GM23248 (cell line): ENCODE data around the gene CCDC28B. TPM values are rescaled to one million over a fixed set of nuclear protein-coding genes. Genes with fewer than 3 reads are reported as not detected.
A peak's percentile ranks its signal among the peaks of the same experiment; 100 is the strongest.

Source experiments
- DNase-seq: peaks from one replicate; pipeline ENCODE4 v3.0.0-alpha.2; 2015
- H2AFZ ChIP-seq: fragments of 200-600 bp; sonication (generic); 2 replicates; pipeline ENCODE4 v1.6.1; 2016; ENCODE audit warnings: antibody characterized with exemption
- H3F3A ChIP-seq: fragments of 200-600 bp; sonication (generic); 2 replicates; pipeline ENCODE4 v1.6.1; 2016; ENCODE audit warnings: mild to moderate bottlenecking, antibody characterized with exemption, mixed run types; ENCODE audit not compliant: insufficient read depth
- H3K27ac ChIP-seq: fragments of 200-600 bp; sonication (generic); 2 replicates; pipeline ENCODE4 v1.5.1; 2016; ENCODE audit warnings: mild to moderate bottlenecking
- H3K27me3 ChIP-seq: fragments of 200-600 bp; sonication (generic); replicated peaks from 2 replicates; pipeline ENCODE4 v1.6.1; 2016; ENCODE audit warnings: mild to moderate bottlenecking; ENCODE audit not compliant: insufficient read depth
- H3K36me3 ChIP-seq: fragments of 200-600 bp; sonication (generic); 2 replicates; pipeline ENCODE4 v1.6.1; 2016; ENCODE audit warnings: low read depth, mild to moderate bottlenecking
- H3K4me1 ChIP-seq: fragments of 200-600 bp; sonication (generic); 2 replicates; pipeline ENCODE4 v1.6.1; 2016; ENCODE audit warnings: mild to moderate bottlenecking; ENCODE audit not compliant: insufficient read depth
- H3K4me2 ChIP-seq: fragments of 200-600 bp; sonication (generic); one replicate; pipeline ENCODE4 v1.6.1; 2016; ENCODE audit warnings: mild to moderate bottlenecking; ENCODE audit not compliant: unreplicated experiment
- H3K4me3 ChIP-seq: fragments of 200-600 bp; sonication (generic); 2 replicates; pipeline ENCODE4 v1.5.1; 2016; ENCODE audit warnings: mild to moderate bottlenecking
- H3K79me2 ChIP-seq: fragments of 200-600 bp; sonication (generic); 2 replicates; pipeline ENCODE4 v1.6.1; 2016; ENCODE audit warnings: mild to moderate bottlenecking; ENCODE audit not compliant: insufficient read depth
- H3K9ac ChIP-seq: fragments of 200-600 bp; sonication (generic); 2 replicates; pipeline ENCODE4 v1.6.1; 2016; ENCODE audit warnings: mild to moderate bottlenecking
- H3K9me2 ChIP-seq: fragments of 200-600 bp; sonication (generic); 2 replicates; pipeline ENCODE4 v1.6.1; 2016; ENCODE audit warnings: mixed run types, mild to moderate bottlenecking, moderate library complexity; ENCODE audit not compliant: insufficient read depth
- H3K9me3 ChIP-seq: fragments of 200-600 bp; sonication (generic); one replicate; pipeline ENCODE4 v1.6.1; 2017; ENCODE audit warnings: low read depth
- H4K20me1 ChIP-seq: fragments of 200-600 bp; sonication (generic); 2 replicates; pipeline ENCODE4 v1.6.0; 2016; ENCODE audit not compliant: insufficient read depth
- EZH2 ChIP-seq: fragments of 200-600 bp; sonication (generic); IDR thresholded peaks from 2 replicates; pipeline ENCODE4 v1.6.1; 2018; ENCODE audit warnings: antibody characterized with exemption, mild to moderate bottlenecking; ENCODE audit not compliant: insufficient read depth, poor library complexity, severe bottlenecking
- EZH2phosphoT487 ChIP-seq: fragments of 200-600 bp; sonication (generic); IDR thresholded peaks from 2 replicates; pipeline ENCODE4 v1.6.1; 2018; ENCODE audit warnings: antibody characterized with exemption, moderate library complexity, mild to moderate bottlenecking, low read depth; ENCODE audit not compliant: insufficient read depth
- WGBS, 2 experiments: methylation state at CpG; one replicate each; pipeline ENCODE4 v1.1.6; 2015 to 2017; ENCODE audit warnings: low lambda C conversion rate in 2 of 2, low coverage in 1 of 2; ENCODE audit errors: missing lambda C conversion rate in 2 of 2; 5-methylcytosine and 5-hydroxymethylcytosine counted together
- in situ Hi-C: fragments of 300-500 bp; cut with MboI; formaldehyde crosslinking; loops from 2 replicates; pipeline ENCODE4 v1.15.0; 2020
- polyA plus RNA-seq: library from polyadenylated mRNA; unstranded; fragments of >200 nt; fragmentation: Nextera tagmentation; extraction: Ambion mirVana; gene quantifications from 2 replicates; pipeline ENCODE4 v1.2.1, GENCODE V29; 2016
- total RNA-seq: library from RNA; depleted of rRNA; stranded (reverse); fragments of >200 nt; shearing (Covaris generic); gene quantifications from 2 replicates; pipeline ENCODE4 v1.2.3, GENCODE V29; 2014

The CCDC28B gene
- total and polyA plus RNA-seq, 2 experiments from 2014 or later, result 17.7 to 19.7 TPM

GRCh38 chr1:32239337-32239736 lies 38.9 kb downstream of the CCDC28B start:
- Histone ChIP-seq H3K9me3 (no peaks in the 10 kb centered on the region), H3F3A (peaks cover 38% of the 10 kb centered on the region), H3K27me3 (no peaks in the 10 kb centered on the region), H3K4me1 (peaks cover 20% of the 10 kb centered on the region), H3K9ac (no peak overlapping the region), H3K9me2 (no peaks in the 10 kb centered on the region), H3K4me2 (no peak overlapping the region), H3K27ac (no peak overlapping the region), H3K36me3 (no peaks in the 10 kb centered on the region), H4K20me1 (no peaks in the 10 kb centered on the region), H2AFZ (no peak overlapping the region), H3K4me3 (no peak overlapping the region), H3K79me2 (no peaks in the 10 kb centered on the region)
- in situ Hi-C loops, result no loop called here
- TF ChIP-seq EZH2 (no peak), EZH2phosphoT487 (no peak)
- 89 to 94% methylated on average over 4 of the region's 4 CpGs for WGBS, 2 experiments
- no peak for DNase-seq

GRCh38 chr1:32239790-32240139 lies 39.4 kb downstream of the CCDC28B start:
- Histone ChIP-seq H3K9ac (no peak overlapping the region; the same call in 1 of the 2 replicates), H3K9me3 (no peaks in the 10 kb centered on the region), H3K36me3 (no peaks in the 10 kb centered on the region), H3K4me1 (peaks cover 20% of the 10 kb centered on the region), H3F3A (peaks cover 34% of the 10 kb centered on the region), H3K4me2 (no peak overlapping the region), H3K4me3 (peak overlapping the region; percentile 73; the same call in 1 of the 2 replicates), H3K9me2 (no peaks in the 10 kb centered on the region), H3K27ac (no peak overlapping the region), H3K79me2 (no peaks in the 10 kb centered on the region), H2AFZ (no peak overlapping the region), H4K20me1 (no peaks in the 10 kb centered on the region), H3K27me3 (no peaks in the 10 kb centered on the region)
- TF ChIP-seq EZH2, result no peak
- no peak for TF ChIP-seq EZH2phosphoT487
- DNase-seq, result no peak
- 84 to 90% methylated on average over 19 to 20 of the region's 20 CpGs for WGBS, 2 experiments
- in situ Hi-C loops, result no loop called here

DNA sequence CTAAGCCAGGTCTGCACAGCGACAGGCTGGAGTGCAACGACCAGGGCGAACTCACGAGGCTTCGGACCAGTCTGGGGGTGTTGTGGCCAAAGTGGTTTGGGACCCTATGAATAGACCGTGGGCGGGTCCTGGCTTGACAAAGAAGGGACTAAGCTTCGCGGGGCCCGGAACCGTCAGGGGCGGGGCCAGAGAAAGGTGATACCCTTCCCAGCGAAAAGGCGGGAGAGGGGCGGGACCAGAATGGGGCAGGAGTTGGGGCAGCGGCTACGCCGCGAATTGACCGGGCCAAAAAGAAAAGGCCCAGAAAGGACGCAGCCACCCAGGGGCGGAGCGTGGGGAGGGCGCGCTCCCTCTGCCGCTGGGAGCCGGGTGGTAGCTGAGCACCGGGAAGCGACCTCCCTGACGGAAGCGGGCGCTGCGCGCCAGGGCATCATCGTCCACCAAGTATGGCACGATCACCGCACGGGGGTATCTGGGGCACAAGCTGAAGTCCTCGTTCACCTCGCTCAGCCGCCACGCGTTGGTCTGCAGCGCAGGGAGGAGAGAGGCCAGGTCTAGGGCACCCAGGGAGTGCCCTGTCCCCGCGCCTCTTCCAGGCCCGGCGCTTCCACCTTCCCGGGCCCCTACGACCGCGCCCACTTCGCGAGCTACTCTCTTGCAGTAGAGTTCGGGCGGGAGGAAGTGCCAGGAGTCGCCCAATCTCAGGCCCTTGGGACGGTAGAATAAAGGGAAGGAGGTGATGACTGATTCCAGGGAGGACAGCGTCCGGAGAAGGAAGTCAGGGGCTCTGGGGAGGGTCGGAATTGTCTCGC lies 40.0 kb downstream of the CCDC28B start:
- H3K79me2 ChIP-seq, result no peaks in the 10 kb centered on the region
- H3K4me2 ChIP-seq, result peak overlapping the region; percentile 91
- peaks cover 17% of the 10 kb centered on the region for H3K4me1 ChIP-seq
- TF ChIP-seq EZH2phosphoT487, result no peak
- TF ChIP-seq EZH2, result no peak
- H2AFZ ChIP-seq, result peak overlapping the region; percentile 76
- H4K20me1 ChIP-seq, result no peaks in the 10 kb centered on the region
- peak overlapping the region; percentile 81 for H3K9ac ChIP-seq
- H3K27me3 ChIP-seq, result no peaks in the 10 kb centered on the region
- H3K27ac ChIP-seq, result peak overlapping the region; percentile 57
- no peaks in the 10 kb centered on the region for H3K9me2 ChIP-seq
- DNase-seq, result peak; percentile 78
- H3K36me3 ChIP-seq, result no peaks in the 10 kb centered on the region
- H3K9me3 ChIP-seq, result no peaks in the 10 kb centered on the region
- WGBS, 2 experiments, result 8 to 10% methylated on average over 52 to 55 of the region's 62 CpGs
- peaks cover 28% of the 10 kb centered on the region for H3F3A ChIP-seq
- H3K4me3 ChIP-seq, result peak overlapping the region; percentile 73
- in situ Hi-C loops, result no loop called here

GRCh38 chr1:32241001-32241763 lies 40.8 kb downstream of the CCDC28B start:
- Histone ChIP-seq H3K9ac (peak overlapping the region; percentile 81), H3K4me3 (peak overlapping the region; percentile 73), H3K36me3 (no peaks in the 10 kb centered on the region), H3K4me1 (peaks cover 16% of the 10 kb centered on the region), H3K9me3 (no peaks in the 10 kb centered on the region), H3K27me3 (no peaks in the 10 kb centered on the region), H3K4me2 (peak overlapping the region; percentile 91), H3K79me2 (no peaks in the 10 kb centered on the region), H4K20me1 (no peaks in the 10 kb centered on the region), H3K9me2 (no peaks in the 10 kb centered on the region), H3F3A (peaks cover 22% of the 10 kb centered on the region), H3K27ac (peak overlapping the region; percentile 57), H2AFZ (peak overlapping the region; percentile 76)
- no peak for TF ChIP-seq EZH2phosphoT487
- no peak for TF ChIP-seq EZH2
- in situ Hi-C loops, result no loop called here
- DNase-seq, result peak; percentile 84
- WGBS, 2 experiments, result 1% methylated on average over 50 to 55 of the region's 55 CpGs
